Fibroblast of villous mesenchyme (primary cell): Measurements from ENCODE around the gene EVA1A. TPM values are rescaled to one million over a fixed set of nuclear protein-coding genes. Genes with fewer than 3 reads are reported as not detected.

Source experiments
- DNase-seq: peaks from one replicate; pipeline ENCODE4 v3.0.0-alpha.2; 2010; ENCODE audit warnings: low read depth
- H3K4me3 ChIP-seq: 2 replicates; pipeline ENCODE4 v1.5.1; 2011; ENCODE audit warnings: low read depth, mild to moderate bottlenecking, low read length
- CTCF ChIP-seq: IDR thresholded peaks from 2 replicates; pipeline ENCODE4 v1.5.1; 2012; ENCODE audit warnings: low read depth, mild to moderate bottlenecking, low read length; ENCODE audit not compliant: insufficient read depth
- total RNA-seq: library from RNA; depleted of rRNA; stranded (reverse); fragments of >200 nt; gene quantifications from 2 replicates; pipeline ENCODE4 v1.2.3, GENCODE V29; 2012

The EVA1A gene
- total RNA-seq, 1 donor = 44.9 TPM

GRCh38 chr2:75607400-75607798 lies 46.7 kb upstream of the EVA1A start:
- DNase-seq = no peak
- TF ChIP-seq CTCF = no peak
- H3K4me3 ChIP-seq = no peak overlapping the region

GRCh38 chr2:75606761-75607399 lies 46.1 kb upstream of the EVA1A start:
- H3K4me3 ChIP-seq = no peak overlapping the region
- DNase-seq = no peak
- TF ChIP-seq CTCF = no peak

- DNase-seq = peak; percentile 61
- H3K4me3 ChIP-seq = no peak overlapping the region
- TF ChIP-seq CTCF = no peak
Observed at GRCh38 chr2:75605770-75606529, 45.2 kb upstream of the EVA1A start.

- no peak for DNase-seq
- H3K4me3 ChIP-seq = no peak overlapping the region
Observed at GRCh38 chr2:75604484-75604883, 43.7 kb upstream of the EVA1A start.

GRCh38 chr2:75603477-75603876 lies 42.7 kb upstream of the EVA1A start:
- no peak for TF ChIP-seq CTCF
- H3K4me3 ChIP-seq = no peak overlapping the region
- DNase-seq = no peak

More at GRCh38 chr2:75604484-75604883, 43.7 kb upstream of the EVA1A start:
- TF ChIP-seq CTCF = no peak

GRCh38 chr2:75602724-75603342 lies 42.1 kb upstream of the EVA1A start:
- no peak for TF ChIP-seq CTCF
- H3K4me3 ChIP-seq = no peak overlapping the region
- peak; percentile 78 for DNase-seq
